HCT116 (cell line): Measurements from ENCODE around the gene RENBP. TPM values are rescaled to one million over a fixed set of nuclear protein-coding genes. Genes with fewer than 3 reads are reported as not detected.

ENCODE experiments used
- ATAC-seq: fragments of 200-7000 bp; cut with Tn5 transposase; 2 replicates; pipeline ENCODE4 v1.9.1; 2020; ENCODE audit warnings: mild to moderate bottlenecking, moderate library complexity
- BruUV-seq: library from RNA; stranded (reverse); fragments of 400-500 nt; replicated peaks from 2 replicates; lab custom pipeline; 2021; lab: Mats Ljungman, UMichigan
- CTCF ChIA-PET: fragments of 300-600 bp; sonication (Branson Sonifier 250); formaldehyde crosslinking; loops from one replicate; lab custom pipeline; 2021; ENCODE audit warnings: antibody characterized with exemption; lab: Charles Lee
- POLR2A ChIA-PET: fragments of 300-600, 350-600 bp; sonication (Branson Sonifier 250); formaldehyde crosslinking; loops from one replicate; lab custom pipeline; 2021; ENCODE audit warnings: antibody characterized with exemption; lab: Charles Lee
- RAD21 ChIA-PET, 2 experiments: fragments of 300-600 bp; sonication (Branson Sonifier 250); formaldehyde crosslinking; loops; one replicate each; lab custom pipeline; 2023; ENCODE audit warnings: low total read pairs in 2 of 2; ENCODE audit not compliant: uncharacterized antibody in 2 of 2, unreplicated experiment in 2 of 2, low non-redundant PET in 1 of 2; lab: Charles Lee
- DNase-seq: peaks from one replicate; pipeline ENCODE4 v3.0.0-alpha.2; 2010; ENCODE audit warnings: low read depth, low spot score
- H2AFZ ChIP-seq: fragments of 200-600 bp; shearing (Covaris generic), sonication (generic); 2 replicates; pipeline ENCODE4 v1.6.1; 2017; ENCODE audit warnings: low read depth, mixed run types, mixed read lengths, antibody characterized with exemption, low read length; ENCODE audit not compliant: poor library complexity, severe bottlenecking
- H3K27ac ChIP-seq: 2 replicates; pipeline ENCODE4 v1.5.1; 2012; ENCODE audit warnings: low read depth, low read length
- H3K27me3 ChIP-seq: fragments of 200-600 bp; sonication (generic); 2 replicates; pipeline ENCODE4 v1.6.1; 2016; ENCODE audit warnings: mixed run types, low read length, mixed read lengths; ENCODE audit not compliant: insufficient read depth
- H3K36me3 ChIP-seq, 2 experiments: fragments of 200-500 bp in 1 of 2; fragments of 200-600 bp in 1 of 2; sonication (Bioruptor generic) in 1 of 2; sonication (generic) in 1 of 2; 2 replicates each; pipeline versions ENCODE4 v1.5.1 to v1.6.1; 2014 to 2016; ENCODE audit warnings: low read length in 2 of 2, inconsistent platforms in 1 of 2, mixed read lengths in 1 of 2, mixed run types in 1 of 2; ENCODE audit not compliant: insufficient read depth in 2 of 2, control insufficient read depth in 1 of 2
- H3K4me1 ChIP-seq, 2 experiments: fragments of 200-600 bp in 1 of 2; sonication (generic) in 1 of 2; 2 replicates each; pipeline versions ENCODE4 v1.5.1 to v1.6.1; 2012 to 2017; ENCODE audit warnings: low read length in 2 of 2, inconsistent platforms in 1 of 2, mild to moderate bottlenecking in 1 of 2, mixed read lengths in 1 of 2, mixed run types in 1 of 2, moderate library complexity in 1 of 2; ENCODE audit not compliant: insufficient read depth in 2 of 2, control insufficient read depth in 1 of 2
- H3K4me2 ChIP-seq: fragments of 200-600 bp; sonication (generic); 2 replicates; pipeline ENCODE4 v1.6.1; 2017; ENCODE audit warnings: mixed run types, low read length, mixed read lengths
- H3K4me3 ChIP-seq, 2 experiments: fragments of 200-600 bp in 1 of 2; sonication (generic) in 1 of 2; replicated peaks in 1 of 2; 2 replicates each; pipeline ENCODE4 v1.5.1; 2011 to 2016; ENCODE audit warnings: low read length in 2 of 2, control low read depth in 1 of 2, low read depth in 1 of 2, mild to moderate bottlenecking in 1 of 2, mixed read lengths in 1 of 2, mixed run types in 1 of 2
- H3K79me2 ChIP-seq: fragments of 200-600 bp; sonication (generic); 2 replicates; pipeline ENCODE4 v1.6.1; 2017; ENCODE audit warnings: mild to moderate bottlenecking, mixed run types, low read length, moderate library complexity, mixed read lengths; ENCODE audit not compliant: insufficient read depth
- H3K9ac ChIP-seq: fragments of 200-600 bp; sonication (generic); 2 replicates; pipeline ENCODE4 v1.6.1; 2016; ENCODE audit warnings: low read length, mixed read lengths
- H3K9me2 ChIP-seq: fragments of 200-600 bp; sonication (generic), shearing (Covaris generic); 2 replicates; pipeline ENCODE4 v1.6.1; 2017; ENCODE audit warnings: mixed run types, mild to moderate bottlenecking, moderate library complexity; ENCODE audit not compliant: insufficient read depth
- H3K9me3 ChIP-seq, 2 experiments: fragments of 200-500 bp in 1 of 2; fragments of 200-600 bp in 1 of 2; sonication (Bioruptor generic) in 1 of 2; sonication (generic) in 1 of 2; 2 replicates each; pipeline ENCODE4 v1.6.1; 2014 to 2017; ENCODE audit warnings: low read length in 2 of 2, mixed read lengths in 2 of 2, inconsistent platforms in 1 of 2, low read depth in 1 of 2, mild to moderate bottlenecking in 1 of 2, mixed run types in 1 of 2, moderate library complexity in 1 of 2; ENCODE audit not compliant: control insufficient read depth in 1 of 2, insufficient read depth in 1 of 2
- H4K20me1 ChIP-seq: fragments of 200-600 bp; sonication (generic), shearing (Covaris generic); 2 replicates; pipeline ENCODE4 v1.6.1; 2017; ENCODE audit warnings: mixed run types, mild to moderate bottlenecking, moderate library complexity; ENCODE audit not compliant: insufficient read depth
- RAD21 ChIP-seq: IDR thresholded peaks from 2 replicates; pipeline ENCODE4 v1.6.1; 2012; ENCODE audit warnings: low read depth, mild to moderate bottlenecking
- YY1 ChIP-seq: IDR thresholded peaks from 2 replicates; pipeline ENCODE4 v1.6.1; 2011; ENCODE audit warnings: low read length, low read depth, moderate library complexity, mild to moderate bottlenecking; ENCODE audit not compliant: insufficient replicate concordance; ENCODE audit errors: extremely low read depth
- intact Hi-C: fragments of 100-400 bp; cut with micrococcal nuclease; formaldehyde crosslinking; loops from 2 replicates; pipeline ENCODE4 v1.10.0; 2022
- total RNA-seq: library from RNA; stranded (reverse); gene quantifications from one replicate; pipeline ENCODE4 v1.2.1, GENCODE V29; 2021; ENCODE audit not compliant: unreplicated experiment
- TF ChIP-seq, protein P1 (sequence below): IDR thresholded peaks from 2 replicates; pipeline ENCODE4 v1.6.1; 2012
- TF ChIP-seq, protein P2 (sequence below), 3 experiments: fragments of 200-600 bp in 1 of 3; sonication (generic) in 1 of 3; IDR thresholded peaks in 2 of 3; conservative IDR thresholded peaks in 1 of 3; 2 replicates each; pipeline ENCODE4 v1.5.1; 2012 to 2017; ENCODE audit warnings: low read depth in 2 of 3, low read length in 2 of 3, antibody characterized with exemption in 1 of 3, borderline replicate concordance in 1 of 3, control low read depth in 1 of 3, mild to moderate bottlenecking in 1 of 3, mixed read lengths in 1 of 3, mixed run types in 1 of 3, moderate library complexity in 1 of 3; ENCODE audit not compliant: insufficient read depth in 1 of 3

Gene RENBP
- total RNA-seq, 1 experiment from 2014 or later: 1.3 TPM

DNA sequence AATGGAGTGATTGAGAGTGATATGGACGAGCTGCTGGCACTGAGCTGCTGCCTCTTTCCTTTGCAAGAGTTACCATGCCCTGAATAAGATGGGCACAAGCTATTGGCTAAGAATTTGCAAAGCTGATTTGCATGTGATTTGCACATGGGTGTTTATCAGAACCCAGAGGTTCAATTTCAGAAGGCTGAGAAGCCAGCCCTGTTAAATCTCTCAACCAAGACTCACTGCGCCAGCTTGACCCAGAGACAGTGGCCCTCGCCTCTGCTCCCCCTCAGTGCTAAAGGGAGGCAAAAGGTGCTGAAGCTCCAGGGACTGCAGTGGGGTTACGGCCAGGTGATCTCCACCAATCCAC is 19.1 kb downstream of the RENBP start (continued):
- TF ChIP-seq, protein P1, sequence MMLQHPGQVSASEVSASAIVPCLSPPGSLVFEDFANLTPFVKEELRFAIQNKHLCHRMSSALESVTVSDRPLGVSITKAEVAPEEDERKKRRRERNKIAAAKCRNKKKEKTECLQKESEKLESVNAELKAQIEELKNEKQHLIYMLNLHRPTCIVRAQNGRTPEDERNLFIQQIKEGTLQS: no peak
- TF ChIP-seq RAD21: no peak

GRCh38 chrX:153924149-153924861 is 20.1 kb downstream of the RENBP start:
- H3K9ac ChIP-seq: peak overlapping the region; percentile 80; the same call in 1 of the 2 replicates
- intact Hi-C loops: loop anchor here (1.0 kb wide), 2 partner anchors 23 to 29 kb away; no protein-coding TSS in a partner anchor
- no peaks in the 10 kb centered on the region for H3K36me3 ChIP-seq
- RAD21 ChIA-PET: no interaction called here
- ATAC-seq: no peak
- H3K27me3 ChIP-seq: no peaks in the 10 kb centered on the region
- POLR2A ChIA-PET: interaction anchor here (1.1 to 1.7 kb wide), 3 partner anchors 23 to 130 kb away, joined by 3 to 7 read pairs (median 3); partner anchors contain the start of genes HCFC1, IDH3G and SSR4
- no peak for TF ChIP-seq YY1
- TF ChIP-seq, protein P2, sequence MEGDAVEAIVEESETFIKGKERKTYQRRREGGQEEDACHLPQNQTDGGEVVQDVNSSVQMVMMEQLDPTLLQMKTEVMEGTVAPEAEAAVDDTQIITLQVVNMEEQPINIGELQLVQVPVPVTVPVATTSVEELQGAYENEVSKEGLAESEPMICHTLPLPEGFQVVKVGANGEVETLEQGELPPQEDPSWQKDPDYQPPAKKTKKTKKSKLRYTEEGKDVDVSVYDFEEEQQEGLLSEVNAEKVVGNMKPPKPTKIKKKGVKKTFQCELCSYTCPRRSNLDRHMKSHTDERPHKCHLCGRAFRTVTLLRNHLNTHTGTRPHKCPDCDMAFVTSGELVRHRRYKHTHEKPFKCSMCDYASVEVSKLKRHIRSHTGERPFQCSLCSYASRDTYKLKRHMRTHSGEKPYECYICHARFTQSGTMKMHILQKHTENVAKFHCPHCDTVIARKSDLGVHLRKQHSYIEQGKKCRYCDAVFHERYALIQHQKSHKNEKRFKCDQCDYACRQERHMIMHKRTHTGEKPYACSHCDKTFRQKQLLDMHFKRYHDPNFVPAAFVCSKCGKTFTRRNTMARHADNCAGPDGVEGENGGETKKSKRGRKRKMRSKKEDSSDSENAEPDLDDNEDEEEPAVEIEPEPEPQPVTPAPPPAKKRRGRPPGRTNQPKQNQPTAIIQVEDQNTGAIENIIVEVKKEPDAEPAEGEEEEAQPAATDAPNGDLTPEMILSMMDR (IDR thresholded peaks at IDR 0.05 in 2 of 3, conservative IDR thresholded peaks at IDR 0.05 in 1 of 3; ENCODE audit: borderline replicate concordance in 1 of 3, insufficient read depth in 1 of 3, low read depth in 2 of 3, low read length in 2 of 3): peak in 2 of 3 experiments; percentile 28 to 36; a peak in 2 of 6 replicates
- CTCF ChIA-PET: interaction anchor here (2.5 kb wide), 1 partner anchor 23 kb away, joined by 12 read pairs; no protein-coding TSS in a partner anchor
- BruUV-seq: no TSS peak
- no peak overlapping the region for H3K4me3 ChIP-seq
- H3K79me2 ChIP-seq: peaks cover 27% of the 10 kb centered on the region; the same call in 1 of the 2 replicates
- no peak overlapping the region for H2AFZ ChIP-seq
- peaks cover 16 to 36% of the 10 kb centered on the region in 2 experiments for H3K4me1 ChIP-seq
- H3K27ac ChIP-seq: 0 out of 2 replicates have a peak overlapping the region, but pooled peaks have one; percentile 8
- H3K4me2 ChIP-seq: peak overlapping the region; percentile 87
- H4K20me1 ChIP-seq: no peaks in the 10 kb centered on the region
- no peak for DNase-seq
- no peaks in the 10 kb centered on the region for H3K9me3 ChIP-seq
- H3K9me2 ChIP-seq: no peaks in the 10 kb centered on the region
